Activated CD4-positive, alpha-beta memory T cell treated with anti-CD3 and anti-CD28 coated beads for 36 hours (primary cell): Measurements from ENCODE around the gene TRIM46. TPM values are rescaled to one million over a fixed set of nuclear protein-coding genes. Genes with fewer than 3 reads are reported as not detected.
A peak's percentile ranks its signal among the peaks of the same experiment; 100 is the strongest.

Source experiments
- CTCF ChIA-PET: fragments of 350-600 bp; sonication (Branson Sonifier 250); formaldehyde crosslinking; loops from one replicate; lab custom pipeline; 2021; ENCODE audit warnings: antibody characterized with exemption, inconsistent platforms; lab: Charles Lee
- POLR2A ChIA-PET: fragments of 350-600 bp; sonication (Branson Sonifier 250); formaldehyde crosslinking; loops from one replicate; lab custom pipeline; 2021; ENCODE audit warnings: antibody characterized with exemption; lab: Charles Lee
- DNase-seq: peaks from one replicate; pipeline ENCODE4 v3.0.0-alpha.2; 2020
- H3K27ac Mint-ChIP-seq: one replicate; pipeline ENCODE4 v1.8.0; 2021; ENCODE audit warnings: mixed read lengths
- H3K27me3 Mint-ChIP-seq: one replicate; pipeline ENCODE4 v1.8.0; 2021; ENCODE audit warnings: mixed read lengths
- H3K36me3 Mint-ChIP-seq: one replicate; pipeline ENCODE4 v1.8.0; 2021; ENCODE audit warnings: mixed read lengths
- H3K4me1 Mint-ChIP-seq: one replicate; pipeline ENCODE4 v1.8.0; 2021; ENCODE audit warnings: low read depth, mixed read lengths
- H3K4me3 Mint-ChIP-seq: one replicate; pipeline ENCODE4 v1.8.0; 2021; ENCODE audit warnings: mild to moderate bottlenecking, mixed read lengths
- H3K9me3 Mint-ChIP-seq: one replicate; pipeline ENCODE4 v1.8.0; 2021; ENCODE audit warnings: mixed read lengths
- intact Hi-C: fragments of 100-400 bp; cut with micrococcal nuclease; formaldehyde crosslinking; loops from one replicate; pipeline ENCODE4 v1.15.1; 2023
- total RNA-seq, 2 experiments: library from RNA; stranded (reverse); gene quantifications; one replicate each; pipeline ENCODE4 v1.2.3, GENCODE V29; 2021

TRIM46 gene
- total RNA-seq: 1 to 10 TPM; 6.3 to 7.1 TPM

DNA sequence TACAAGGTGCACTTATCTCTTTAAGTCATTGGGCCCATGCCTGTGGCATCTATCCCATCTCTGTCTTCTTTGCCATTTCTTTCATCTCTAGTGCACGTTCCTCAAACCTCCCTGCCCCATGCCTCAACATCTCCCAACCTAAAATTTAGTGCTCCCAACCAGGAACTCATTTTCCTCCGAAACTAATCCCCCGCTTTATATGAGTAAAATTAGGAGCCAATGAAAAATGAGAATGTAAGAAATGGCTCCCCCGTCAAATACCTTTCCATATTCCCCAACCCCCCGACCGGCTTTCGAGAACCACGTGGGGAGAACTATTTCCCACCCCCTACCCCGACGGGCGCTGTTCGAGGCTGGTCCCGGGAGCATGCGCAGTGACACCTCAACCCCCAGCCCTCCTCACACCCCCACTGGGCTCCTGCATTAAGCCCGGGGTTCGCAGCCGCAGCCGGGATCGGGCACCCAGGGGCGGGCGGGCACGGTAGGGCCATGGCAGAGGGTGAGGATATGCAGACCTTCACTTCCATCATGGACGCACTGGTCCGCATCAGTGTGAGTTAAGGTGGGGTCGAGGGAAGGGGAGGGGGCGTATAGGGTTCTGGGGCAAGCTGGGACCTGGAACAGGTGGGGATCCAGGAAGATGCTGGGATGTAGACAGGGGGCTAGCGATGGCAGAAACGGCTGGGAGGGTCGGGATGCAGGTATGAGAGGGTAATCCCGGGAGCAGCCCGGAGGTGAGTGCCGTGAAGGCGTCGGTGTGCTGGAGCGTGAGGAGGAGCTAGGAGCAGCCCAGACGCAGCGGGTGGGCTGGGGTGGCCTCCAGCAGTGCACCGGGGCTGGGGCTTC, at the start of gene TRIM46:
Gene TRIM46 (plus strand): TSS at position 372 of the 846 bp plus-strand sequence. CDS start 118 bp downstream, at position 490.
- Mint-ChIP-seq H3K4me3 (peak within 1 kb of the TSS; percentile 93), H3K9me3 (no peaks in the 10 kb centered on the region), H3K4me1 (peaks cover 47% of the 10 kb centered on the region), H3K36me3 (peaks cover 27% of the 10 kb centered on the region), H3K27me3 (no peaks in the 10 kb centered on the region), H3K27ac (peak within 1 kb of the TSS; percentile 96)
- POLR2A ChIA-PET: interaction anchor here (0.9 to 7.5 kb wide), 12 partner anchors 11 to 89 kb away, joined by 3 to 70 read pairs (median 4); partner anchors contain the start of gene THBS3
- CTCF ChIA-PET: interaction anchor here (0.7 to 9.7 kb wide), 29 partner anchors 8 to 839 kb away, joined by 3 to 274 read pairs (median 7); partner anchors contain the start of genes ADAM15, MTX1, SLC50A1 and THBS3
- DNase-seq: peak; percentile 81
- intact Hi-C loops: loop anchor here (1.0 to 5.0 kb wide), 6 partner anchors 19 to 171 kb away; partner anchors contain the start of genes MTX1, SLC50A1, THBS3 and ZBTB7B

- intact Hi-C loops: no loop called here
- Mint-ChIP-seq H3K27ac (no peak overlapping the region), H3K4me3 (no peak overlapping the region), H3K27me3 (peaks cover 23% of the 10 kb centered on the region), H3K36me3 (no peaks in the 10 kb centered on the region), H3K9me3 (no peaks in the 10 kb centered on the region), H3K4me1 (peaks cover 29% of the 10 kb centered on the region)
- ChIA-PET CTCF (interaction anchor here (1.4 to 4.4 kb wide), 6 partner anchors 33 to 79 kb away, joined by 4 to 15 read pairs (median 9); partner anchors contain the start of gene KRTCAP2), POLR2A (no interaction called here)
- no peak for DNase-seq
Measured at GRCh38 chr1:155124503-155125463, 48.9 kb upstream of the TRIM46 start.

GRCh38 chr1:155125511-155125945, 48.1 kb upstream of the TRIM46 start:
- peaks cover 30% of the 10 kb centered on the region for H3K4me1 Mint-ChIP-seq
- no peak overlapping the region for H3K4me3 Mint-ChIP-seq
- H3K27ac Mint-ChIP-seq: no peak overlapping the region
- H3K36me3 Mint-ChIP-seq: no peaks in the 10 kb centered on the region
- ChIA-PET CTCF (interaction anchor here (1.4 to 4.4 kb wide), 5 partner anchors 34 to 80 kb away, joined by 4 to 15 read pairs (median 9); partner anchors contain the start of gene KRTCAP2), POLR2A (no interaction called here)
- no peaks in the 10 kb centered on the region for H3K9me3 Mint-ChIP-seq
- intact Hi-C loops: no loop called here
- no peak for DNase-seq
- peaks cover 25% of the 10 kb centered on the region for H3K27me3 Mint-ChIP-seq

DNA sequence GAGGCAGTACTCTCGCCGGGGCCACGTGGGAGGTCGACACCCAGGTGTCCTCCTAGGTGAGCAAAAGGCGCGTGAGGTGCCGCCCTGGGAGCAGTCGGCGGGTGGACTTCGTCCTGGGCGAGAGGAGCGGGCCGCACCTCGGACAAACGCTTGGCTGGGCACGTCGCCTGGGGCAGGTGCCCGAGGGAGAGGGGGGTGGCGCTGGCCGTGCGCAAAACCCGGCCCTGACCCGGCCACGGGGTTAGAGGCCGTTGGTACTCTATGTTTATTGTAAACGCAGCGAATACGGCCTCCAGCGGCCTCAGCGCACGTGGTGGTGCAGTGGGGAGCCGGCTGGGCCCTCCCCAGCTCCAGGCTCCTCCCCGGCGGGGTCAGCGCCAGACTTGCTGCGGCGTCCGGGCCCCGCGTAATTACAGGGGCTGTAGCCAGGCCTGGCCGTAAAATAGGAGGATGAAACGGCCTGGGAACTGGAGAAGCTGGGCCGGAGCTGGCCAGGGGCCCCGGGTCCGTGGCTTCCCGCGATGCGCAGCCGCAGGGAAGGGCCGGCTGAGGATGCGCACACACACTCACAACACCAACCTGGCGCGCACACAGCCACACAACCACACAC, 47.6 kb upstream of the TRIM46 start:
- Mint-ChIP-seq H3K36me3 (no peaks in the 10 kb centered on the region), H3K27me3 (peaks cover 25% of the 10 kb centered on the region), H3K4me1 (peaks cover 30% of the 10 kb centered on the region), H3K27ac (no peak overlapping the region), H3K9me3 (no peaks in the 10 kb centered on the region), H3K4me3 (no peak overlapping the region)
- no peak for DNase-seq
- POLR2A ChIA-PET: no interaction called here
- intact Hi-C loops: no loop called here
- CTCF ChIA-PET: interaction anchor here (1.4 to 4.4 kb wide), 4 partner anchors 35 to 47 kb away, joined by 5 to 15 read pairs (median 9); partner anchors contain the start of gene KRTCAP2

GRCh38 chr1:155126556-155127104, 47.0 kb upstream of the TRIM46 start:
- Mint-ChIP-seq H3K4me1 (peaks cover 30% of the 10 kb centered on the region), H3K36me3 (no peaks in the 10 kb centered on the region), H3K27ac (no peak overlapping the region), H3K9me3 (no peaks in the 10 kb centered on the region), H3K4me3 (peak overlapping the region; percentile 60), H3K27me3 (peaks cover 25% of the 10 kb centered on the region)
- ChIA-PET CTCF (interaction anchor here (1.4 to 4.4 kb wide), 3 partner anchors 35 to 41 kb away, joined by 5 to 15 read pairs (median 9); no protein-coding TSS in a partner anchor), POLR2A (no interaction called here)
- intact Hi-C loops: no loop called here
- DNase-seq: peak; percentile 52

GRCh38 chr1:155127105-155127966, 46.3 kb upstream of the TRIM46 start, which contains the start of gene EFNA1:
Gene EFNA1, plus strand, starts transcription at chr1:155127876. Its CDS starts 102 bp downstream, at chr1:155127978.
- Mint-ChIP-seq H3K9me3 (no peaks in the 10 kb centered on the region), H3K27ac (no peak within 1 kb of the TSS), H3K4me1 (peaks cover 30% of the 10 kb centered on the region), H3K4me3 (peak within 1 kb of the TSS; percentile 64), H3K27me3 (peaks cover 25% of the 10 kb centered on the region), H3K36me3 (peaks cover 1% of the 10 kb centered on the region)
- DNase-seq: peak; percentile 45
- CTCF ChIA-PET: interaction anchor here (1.0 to 4.4 kb wide), 3 partner anchors 36 to 42 kb away, joined by 3 to 15 read pairs (median 11); no protein-coding TSS in a partner anchor
- intact Hi-C loops: no loop called here
- POLR2A ChIA-PET: no interaction called here

GRCh38 chr1:155127967-155128754, 45.5 kb upstream of the TRIM46 start:
- H3K27me3 Mint-ChIP-seq: peaks cover 25% of the 10 kb centered on the region
- ChIA-PET CTCF (interaction anchor here (1.0 to 4.4 kb wide), 3 partner anchors 37 to 42 kb away, joined by 3 to 15 read pairs (median 11); no protein-coding TSS in a partner anchor), POLR2A (no interaction called here)
- peaks cover 30% of the 10 kb centered on the region for H3K4me1 Mint-ChIP-seq
- no peak overlapping the region for H3K27ac Mint-ChIP-seq
- peaks cover 1% of the 10 kb centered on the region for H3K36me3 Mint-ChIP-seq
- intact Hi-C loops: loop anchor here (2.0 kb wide), 1 partner anchor 39 kb away; no protein-coding TSS in a partner anchor
- H3K9me3 Mint-ChIP-seq: no peaks in the 10 kb centered on the region
- no peak for DNase-seq
- H3K4me3 Mint-ChIP-seq: peak overlapping the region; percentile 64

- H3K27ac Mint-ChIP-seq: no peak overlapping the region
- peaks cover 30% of the 10 kb centered on the region for H3K4me1 Mint-ChIP-seq
- peak overlapping the region; percentile 64 for H3K4me3 Mint-ChIP-seq
- intact Hi-C loops: loop anchor here (2.0 kb wide), 1 partner anchor 38 kb away; no protein-coding TSS in a partner anchor
- peaks cover 25% of the 10 kb centered on the region for H3K27me3 Mint-ChIP-seq
- H3K9me3 Mint-ChIP-seq: no peaks in the 10 kb centered on the region
- CTCF ChIA-PET: interaction anchor here (0.8 to 4.4 kb wide), 3 partner anchors 38 to 185 kb away, joined by 3 to 15 read pairs (median 11); no protein-coding TSS in a partner anchor
- POLR2A ChIA-PET: no interaction called here
- H3K36me3 Mint-ChIP-seq: peaks cover 1% of the 10 kb centered on the region
- DNase-seq: no peak
Measured at GRCh38 chr1:155128755-155129473, 44.7 kb upstream of the TRIM46 start.
